COLO829 (cell line): ENCODE results near the gene SPSB1.
A peak's percentile ranks its signal among the peaks of the same experiment; 100 is the strongest.
"Not testable (repeated sequence)": the region's sequence is repeated elsewhere in the genome, so short reads cannot be mapped to it uniquely, and the experiment has no call there.

Experiments used
- DNase-seq: peaks from one replicate; pipeline ENCODE4 v3.0.0; 2012; ENCODE audit warnings: low spot score

The SPSB1 gene

DNA sequence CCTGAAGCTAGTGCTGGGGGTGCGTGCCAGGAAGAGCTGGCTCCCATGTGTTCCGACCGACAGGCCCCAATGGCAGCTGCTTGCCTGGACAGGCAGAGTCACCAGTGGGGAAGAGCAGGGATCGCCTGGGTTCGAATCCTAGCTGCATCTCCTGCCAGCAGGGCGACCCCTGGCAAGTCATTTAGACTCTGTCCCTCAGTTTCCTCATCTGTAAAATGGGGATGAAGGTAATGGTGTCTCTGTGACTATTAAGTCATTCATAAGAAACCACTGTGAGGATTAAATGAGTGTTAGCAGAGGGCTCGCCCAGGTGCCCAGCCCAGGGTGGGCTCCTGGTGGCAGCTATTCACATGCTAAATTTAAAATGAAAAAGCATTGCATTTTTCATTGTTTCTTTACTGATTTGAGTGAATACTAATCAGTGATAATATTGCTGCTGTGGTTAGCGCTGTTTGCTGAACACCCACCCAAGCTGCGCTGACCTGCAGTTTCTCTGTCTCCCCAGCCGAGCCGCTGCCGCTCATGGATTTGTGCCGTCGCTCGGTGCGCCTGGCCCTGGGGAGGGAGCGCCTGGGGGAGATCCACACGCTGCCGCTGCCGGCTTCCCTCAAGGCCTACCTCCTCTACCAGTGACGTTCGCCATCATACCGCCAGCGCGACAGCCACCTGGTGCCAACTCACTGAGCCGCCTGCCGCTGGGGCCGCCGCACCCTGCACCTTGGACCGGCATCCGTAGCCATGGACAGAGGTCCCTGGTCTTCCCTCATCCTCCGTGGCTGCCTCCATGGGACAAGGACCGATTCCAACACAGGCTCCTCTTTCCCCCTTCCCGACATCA is 74.5 kb downstream of the SPSB1 start:
- DNase-seq, result no peak

DNA sequence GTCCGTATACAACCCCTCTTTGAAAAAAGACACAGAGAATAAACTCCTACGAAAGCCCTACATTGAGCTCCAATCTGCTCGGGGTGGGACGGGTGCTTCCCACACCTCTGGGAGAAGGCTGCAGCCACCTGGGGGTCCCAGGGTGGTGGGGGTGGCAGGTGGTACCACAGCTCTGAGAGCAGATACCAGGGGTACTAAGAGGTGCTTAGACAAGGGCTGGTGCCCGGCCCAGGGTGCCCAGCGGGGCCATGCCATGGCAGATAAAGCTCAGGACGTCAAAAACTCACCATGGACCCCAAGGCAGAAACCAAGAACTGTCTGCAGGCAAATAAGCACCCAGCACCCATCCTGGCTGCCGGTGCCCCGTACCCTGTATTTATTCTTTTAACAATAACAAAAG is 75.1 kb downstream of the SPSB1 start:
- no peak for DNase-seq

DNA sequence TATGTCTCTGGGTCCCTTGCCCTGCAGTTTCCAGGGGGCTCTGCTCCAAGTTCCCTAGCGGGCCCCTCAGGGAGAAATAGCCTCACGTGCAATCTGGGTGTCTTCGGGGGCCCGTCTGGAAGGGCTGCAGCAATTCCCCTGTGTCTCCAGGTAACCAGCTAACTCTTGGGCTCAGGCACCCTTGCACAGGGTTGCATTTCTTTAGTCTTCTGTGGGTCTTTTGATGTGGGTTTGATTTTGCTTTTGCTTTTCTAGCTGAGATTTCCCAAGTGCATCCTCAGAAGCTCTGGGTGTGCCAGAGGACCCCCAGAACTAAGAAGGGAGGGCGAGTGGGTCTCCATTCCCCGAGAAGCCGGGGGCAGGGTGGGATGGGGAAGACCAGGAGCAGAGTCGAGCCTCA is 75.7 kb downstream of the SPSB1 start:
- no peak for DNase-seq

DNA sequence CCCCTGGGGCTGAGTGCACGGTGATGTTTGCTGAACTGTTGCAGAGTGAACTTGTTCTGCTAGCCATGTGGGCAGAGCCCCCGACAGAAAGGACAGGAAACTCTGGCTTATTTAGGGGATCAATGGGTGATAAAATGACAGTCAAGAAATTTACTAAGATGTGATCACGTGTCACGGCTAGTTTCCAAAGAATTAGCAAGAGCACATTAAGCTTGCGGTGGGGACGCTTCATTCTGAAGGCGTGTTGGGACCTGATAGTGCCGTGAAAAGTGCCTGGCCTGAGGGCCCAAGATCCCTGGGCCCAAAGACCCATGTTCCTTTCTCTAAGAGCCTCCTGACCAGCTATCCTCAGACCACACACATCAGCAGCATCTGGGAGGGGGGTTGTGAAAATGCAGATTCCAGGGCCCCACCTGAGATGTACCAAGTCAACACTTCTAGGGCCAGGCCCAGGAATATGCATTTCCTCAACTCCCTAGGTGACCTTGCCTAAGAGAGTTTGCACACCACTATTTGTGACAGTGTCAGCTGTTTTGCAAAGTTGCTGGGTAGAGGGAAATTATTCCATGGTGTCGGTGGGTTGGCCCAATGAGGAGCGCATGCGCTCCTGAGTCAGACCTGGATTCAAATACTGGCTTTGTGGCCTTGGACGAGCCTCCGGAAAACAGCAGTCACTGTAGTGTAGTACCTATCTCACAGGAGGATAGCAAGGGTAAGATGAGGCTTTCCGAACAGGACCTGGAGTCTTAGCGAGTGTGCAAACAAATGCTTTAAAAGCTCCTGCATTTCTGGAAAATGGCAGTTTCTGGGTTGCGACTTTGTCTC is 77.5 kb downstream of the SPSB1 start:
- no peak for DNase-seq

DNA sequence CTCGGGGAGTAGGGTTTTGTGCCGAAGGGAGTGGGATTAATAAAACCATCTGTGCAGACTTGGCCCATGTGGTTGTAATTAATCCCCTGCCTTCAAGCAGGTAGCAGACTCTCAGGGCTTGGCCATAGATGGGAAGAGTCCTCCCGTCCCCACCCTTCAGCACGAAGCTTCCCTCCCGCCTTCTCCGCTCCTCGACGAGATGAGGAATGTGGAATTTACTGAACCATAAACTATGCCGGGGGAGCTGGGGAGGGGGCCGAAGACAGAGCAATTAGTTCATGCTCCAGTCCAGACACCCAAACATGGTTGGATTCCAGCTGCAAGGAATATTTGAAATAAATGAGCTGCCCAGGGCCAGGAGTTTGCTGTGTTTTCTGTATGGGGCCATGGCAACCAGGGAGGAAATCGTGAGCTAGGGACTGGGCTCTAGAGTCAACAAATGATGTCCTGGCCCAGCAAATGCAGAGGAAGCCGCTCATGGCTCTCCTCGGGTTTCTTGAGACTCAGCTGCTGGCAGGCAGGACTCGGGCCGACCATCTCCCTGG is 78.8 kb downstream of the SPSB1 start:
- DNase-seq, result no peak

DNA sequence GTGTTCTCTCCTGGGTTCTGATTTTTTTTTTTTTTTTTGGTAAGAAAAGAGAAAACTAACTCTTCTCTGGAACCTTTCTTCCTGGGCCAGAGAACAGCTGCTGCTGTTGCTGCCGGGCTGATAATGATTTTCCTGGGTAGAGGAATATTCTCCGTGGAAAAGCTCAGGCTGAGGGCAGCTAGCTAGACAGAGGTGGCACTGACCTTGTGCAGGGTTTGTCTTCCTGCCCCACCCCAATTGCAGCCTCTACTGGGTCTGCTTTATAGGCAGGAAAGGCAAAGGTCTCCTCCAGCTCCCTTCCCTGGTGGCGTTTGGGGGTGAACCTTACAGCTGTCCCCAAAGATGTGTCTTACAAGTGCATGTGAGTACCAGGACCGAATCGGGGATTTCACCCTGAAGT is 79.3 kb downstream of the SPSB1 start:
- no peak for DNase-seq

DNA sequence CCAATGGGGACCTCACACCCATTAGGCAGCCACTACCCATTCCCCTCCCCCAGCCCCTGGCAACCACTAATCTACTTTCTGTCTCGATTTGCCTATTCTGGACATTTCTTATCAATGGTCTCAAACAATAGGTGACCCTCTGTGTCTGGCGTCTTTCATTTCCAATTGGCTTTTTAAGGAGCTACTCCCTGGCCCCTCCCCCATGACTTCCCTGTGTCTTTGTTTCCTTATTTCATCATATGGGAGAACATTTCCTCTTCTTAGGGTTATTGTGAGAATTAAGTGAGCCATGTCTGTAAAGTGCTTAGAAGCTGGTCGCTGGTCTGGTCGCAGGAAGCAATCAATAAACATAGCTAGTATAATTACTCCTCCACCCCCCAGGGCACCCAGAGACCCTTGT is 80.9 kb downstream of the SPSB1 start:
- DNase-seq, result no peak

DNA sequence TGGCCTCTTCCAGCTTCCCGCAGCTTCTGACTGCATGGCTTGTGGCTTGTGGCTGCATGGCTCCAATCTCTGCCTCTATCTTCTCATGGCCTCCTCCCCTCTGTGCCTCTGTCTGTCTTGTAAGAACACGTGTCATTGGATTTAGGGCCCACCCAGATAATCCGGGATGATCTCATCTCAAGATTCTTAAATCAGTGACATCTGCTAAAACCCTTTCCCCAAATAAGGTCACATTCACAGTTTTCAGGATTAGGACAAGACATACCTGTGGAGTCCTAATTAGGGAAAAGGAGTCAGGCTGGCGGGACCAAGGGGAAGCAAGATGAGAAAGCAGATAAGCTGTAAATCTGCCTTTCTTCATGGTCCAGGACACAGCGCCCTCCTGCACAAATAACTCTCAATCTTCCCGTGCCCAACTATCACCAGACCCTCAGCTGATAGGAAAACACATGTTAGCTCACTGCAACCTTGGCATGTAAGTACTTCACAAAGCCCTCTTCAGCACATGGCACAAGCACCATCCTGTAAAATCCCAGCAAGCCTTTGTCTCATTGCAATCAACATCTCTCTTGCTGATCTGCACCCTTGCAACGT is 82.2 kb downstream of the SPSB1 start:
- DNase-seq, result no peak

DNA sequence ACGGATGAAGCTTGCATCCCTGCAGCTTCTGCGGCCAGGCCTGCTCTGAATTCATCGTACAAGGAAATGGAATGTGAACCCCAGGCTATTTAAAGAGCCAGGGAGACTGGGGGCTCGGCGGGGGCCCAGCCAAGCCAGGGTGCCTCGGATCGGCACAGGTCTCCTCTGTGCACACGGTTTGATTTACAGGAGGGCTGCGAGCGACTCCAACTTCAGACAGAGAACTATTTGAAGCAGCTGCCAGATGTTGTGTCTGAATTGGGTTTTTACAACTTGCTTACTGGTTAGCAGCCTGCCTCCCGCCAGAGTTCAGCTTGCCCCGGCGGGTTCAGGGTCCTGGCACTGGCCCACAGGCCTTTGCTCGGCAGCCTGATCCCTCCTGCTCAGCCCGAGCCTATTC is 83.2 kb downstream of the SPSB1 start:
- DNase-seq, result no peak

DNA sequence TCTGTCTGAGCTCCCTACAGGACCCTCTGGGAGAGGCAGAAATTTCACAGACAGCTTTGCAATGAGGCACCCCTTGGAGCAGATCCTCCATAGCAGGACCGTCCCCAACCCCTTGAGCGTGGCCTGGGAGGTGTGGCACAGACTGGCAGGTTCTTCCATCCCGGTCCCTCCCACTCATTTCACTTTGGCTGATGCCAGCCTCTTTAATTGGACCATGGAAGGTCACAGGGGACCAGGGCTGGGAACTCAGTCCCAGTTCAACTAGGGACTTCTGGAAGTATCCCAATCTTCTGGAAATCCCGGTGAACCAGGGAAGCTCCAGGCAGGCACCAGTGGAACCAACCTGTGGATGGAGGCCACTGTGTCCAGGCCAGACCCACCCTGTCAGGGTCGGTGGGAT is 83.7 kb downstream of the SPSB1 start:
- DNase-seq, result no peak

DNA sequence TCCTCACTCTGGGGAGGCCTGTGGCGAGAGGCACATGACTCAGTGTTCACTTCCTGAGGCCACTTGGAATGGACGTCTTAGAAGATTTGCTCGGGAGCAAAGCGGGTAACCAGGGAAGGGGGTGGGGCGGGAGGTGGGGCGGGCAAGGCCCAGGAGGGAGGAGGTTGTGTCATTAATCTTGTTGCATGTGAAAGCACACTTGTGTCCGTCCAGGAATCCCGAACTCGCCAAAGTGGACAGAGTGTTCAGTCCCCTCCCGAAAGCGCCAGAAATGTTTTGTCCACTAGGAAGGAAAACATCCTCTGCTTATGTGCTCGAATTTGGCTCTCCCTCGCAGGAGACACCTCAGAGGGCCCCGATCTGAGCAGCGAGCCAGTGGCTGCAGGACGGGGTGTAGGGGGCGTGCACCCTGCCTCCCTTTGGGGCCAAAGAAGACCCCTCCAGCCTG is 84.2 kb downstream of the SPSB1 start:
- no peak for DNase-seq

DNA sequence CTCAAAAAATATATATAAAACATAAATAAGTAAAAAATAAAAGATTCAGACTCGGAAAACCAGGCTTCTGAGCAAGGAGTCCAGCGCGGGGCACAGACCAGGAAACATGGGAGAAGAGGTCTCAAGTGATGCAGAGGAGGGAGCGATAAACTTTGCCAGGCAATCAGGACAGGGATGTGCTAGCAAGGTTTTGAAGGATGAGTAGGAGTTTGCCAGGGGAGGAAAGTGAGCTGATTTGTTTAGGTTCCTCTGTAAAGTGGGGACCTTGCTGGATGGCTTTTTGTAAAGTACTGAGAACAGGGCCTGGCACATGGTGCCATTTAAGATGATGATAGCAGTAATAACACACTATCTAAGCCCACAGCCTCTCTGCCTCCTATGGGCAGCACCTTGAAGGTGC is 86.1 kb downstream of the SPSB1 start:
- DNase-seq, result no peak

DNA sequence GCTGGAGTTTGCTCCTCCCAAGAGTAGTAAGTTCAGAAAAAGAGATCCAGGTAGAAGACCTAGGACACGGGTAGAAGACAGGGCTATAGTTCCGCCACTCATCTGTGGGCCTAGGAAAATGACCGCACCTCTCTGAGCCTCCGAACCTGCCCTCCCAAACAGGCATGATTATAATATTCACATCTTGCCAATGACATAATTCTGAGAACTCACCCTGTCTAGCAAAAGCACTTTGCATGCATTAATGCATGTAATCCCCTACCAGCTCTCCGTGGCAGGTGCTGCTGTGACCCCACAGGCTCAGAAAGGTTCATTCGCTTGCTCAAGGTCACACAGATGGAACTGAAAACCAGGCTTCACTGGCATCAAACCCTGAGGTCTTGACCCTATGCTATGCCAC is 88.0 kb downstream of the SPSB1 start:
- DNase-seq, result no peak

DNA sequence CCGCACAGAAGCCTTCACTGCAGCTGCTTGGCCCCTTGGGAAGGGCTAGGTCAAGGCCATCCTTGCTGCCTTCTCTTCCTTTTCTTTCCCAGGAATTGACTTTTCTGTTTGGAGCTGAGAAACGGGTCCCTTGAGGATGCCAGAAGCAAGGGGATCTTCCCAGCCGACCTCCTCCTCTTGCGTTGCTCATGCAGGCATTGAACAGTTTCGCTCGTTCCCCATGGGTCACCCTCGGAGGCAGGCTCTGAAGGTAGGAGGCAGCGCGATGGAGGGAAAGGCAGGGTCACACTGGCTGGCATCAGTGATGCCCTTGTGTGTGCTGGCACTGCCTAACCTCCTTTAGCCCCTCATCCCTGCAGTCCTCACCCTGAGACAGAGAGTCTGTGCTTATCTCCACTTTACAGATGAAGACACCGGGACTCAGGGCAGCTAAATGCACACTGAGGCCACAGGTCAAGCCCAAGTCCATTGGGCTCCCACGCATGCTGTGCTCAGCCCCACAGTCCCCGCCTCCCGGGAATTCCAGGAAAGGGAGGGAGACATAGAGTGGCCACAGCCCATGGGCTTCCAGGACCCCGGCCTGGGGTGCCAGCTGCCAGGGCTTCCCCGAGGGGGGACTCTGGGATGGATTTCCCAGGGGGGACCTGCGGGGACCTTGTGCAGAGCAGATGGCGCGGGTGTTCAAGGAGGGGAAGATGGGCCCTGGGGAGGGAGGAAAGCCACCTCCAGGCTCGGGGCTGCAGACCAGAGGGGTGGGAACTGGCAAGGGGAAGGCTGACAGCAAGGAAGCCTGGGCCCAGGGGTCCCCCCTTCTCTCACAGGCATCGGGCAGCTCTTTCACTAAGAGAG is 90.2 kb downstream of the SPSB1 start:
- DNase-seq, result no peak

DNA sequence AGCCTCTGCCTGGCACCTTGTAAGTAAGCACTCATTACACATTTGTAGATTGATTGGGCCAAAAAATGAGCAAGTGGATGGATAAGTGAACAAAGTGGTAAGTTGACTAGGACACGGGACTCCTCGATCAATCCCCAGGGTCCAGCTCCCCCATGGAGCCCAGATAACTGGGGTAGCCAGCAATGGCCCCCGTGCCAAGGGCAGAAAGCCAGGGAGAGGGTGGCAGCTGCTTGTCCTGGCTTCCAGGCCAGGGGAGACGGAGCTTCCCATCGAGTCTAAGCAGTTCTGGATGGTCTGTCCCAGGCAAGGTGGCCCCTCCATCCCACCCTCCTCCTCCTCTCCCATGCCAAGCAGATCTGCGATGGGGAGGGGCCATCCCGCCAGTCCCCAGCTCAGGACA is 91.4 kb downstream of the SPSB1 start:
- no peak for DNase-seq

DNA sequence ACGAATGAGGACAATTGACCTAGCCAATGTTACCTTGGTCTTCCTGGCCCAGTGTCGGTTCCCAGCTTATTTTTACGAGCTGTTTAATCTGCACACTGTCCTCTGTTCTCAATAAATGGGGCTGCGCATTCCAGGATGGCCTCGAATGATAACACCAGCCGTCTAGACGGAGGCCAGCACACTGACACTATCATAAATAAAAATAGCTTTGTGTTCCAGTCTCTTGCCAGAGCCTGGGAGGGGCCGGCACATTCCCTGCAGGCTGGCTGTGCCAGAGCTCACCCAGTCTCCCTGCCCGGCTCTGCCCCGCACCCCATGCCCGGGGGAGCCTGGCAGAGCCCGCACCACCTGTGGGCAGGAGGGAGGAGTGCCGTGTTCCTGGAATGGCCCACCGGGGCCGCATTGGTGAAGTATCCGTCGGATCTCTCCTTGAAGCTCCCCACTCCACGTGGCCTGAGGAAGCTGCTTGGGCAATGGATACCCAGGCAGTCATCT is 92.1 kb downstream of the SPSB1 start:
- DNase-seq, result peak; percentile 29

DNA sequence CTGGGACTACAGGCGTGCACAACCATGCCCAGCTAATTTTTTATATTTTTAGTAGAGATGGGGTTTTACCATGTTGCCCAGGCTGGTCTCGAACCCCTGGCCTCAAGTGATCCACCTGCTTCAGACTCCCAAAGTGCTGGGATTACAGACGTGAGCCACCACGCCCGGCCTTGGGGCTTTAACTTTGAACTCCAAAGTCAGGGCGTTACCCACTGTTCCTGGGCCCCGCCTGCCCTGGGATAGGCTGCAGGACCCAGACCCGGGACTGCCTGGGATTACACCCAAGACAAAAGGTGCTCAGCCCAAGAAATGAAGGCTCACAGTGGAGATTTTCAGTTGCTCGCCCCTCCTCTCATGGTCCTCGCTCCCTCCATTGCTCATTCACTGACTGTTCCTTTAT is 92.7 kb downstream of the SPSB1 start:
- DNase-seq, result not testable (repeated sequence)

DNA sequence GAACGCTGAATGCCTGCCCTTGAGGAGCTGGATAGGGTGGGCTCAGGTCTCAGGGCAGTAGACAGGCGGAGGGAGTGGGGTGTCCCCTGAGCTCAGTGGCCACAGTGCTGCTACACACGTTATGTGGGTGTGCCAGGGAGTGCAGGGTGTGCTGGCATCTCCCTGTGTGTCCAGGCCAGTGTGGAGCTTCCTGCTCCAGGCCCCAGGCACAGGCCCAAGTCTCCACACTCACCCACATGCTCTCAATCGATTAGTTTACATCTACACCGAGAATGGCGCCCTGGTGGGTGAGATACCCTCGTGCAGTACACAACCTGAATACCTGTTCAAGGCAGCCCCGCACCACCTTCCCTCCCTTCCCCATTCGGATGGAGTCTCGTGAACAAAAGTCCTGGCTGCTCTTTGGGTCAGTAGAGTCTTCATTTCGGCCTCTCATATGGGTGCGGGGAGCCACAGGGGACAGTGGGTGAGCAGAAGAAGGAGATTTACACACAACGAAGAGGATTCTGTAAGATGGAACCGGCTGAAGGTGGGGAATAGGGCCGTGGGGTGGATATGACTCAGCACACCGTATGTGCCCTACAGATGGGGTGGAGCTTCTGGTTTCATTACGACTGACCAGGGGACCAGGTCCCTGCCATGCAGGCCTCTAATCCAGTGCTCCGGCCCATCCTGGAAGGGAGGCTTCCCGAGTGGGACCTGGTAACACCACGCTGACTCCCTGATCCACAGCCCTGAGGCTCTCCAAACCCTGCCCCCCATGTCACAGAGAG is 93.3 kb downstream of the SPSB1 start:
- no peak for DNase-seq

DNA sequence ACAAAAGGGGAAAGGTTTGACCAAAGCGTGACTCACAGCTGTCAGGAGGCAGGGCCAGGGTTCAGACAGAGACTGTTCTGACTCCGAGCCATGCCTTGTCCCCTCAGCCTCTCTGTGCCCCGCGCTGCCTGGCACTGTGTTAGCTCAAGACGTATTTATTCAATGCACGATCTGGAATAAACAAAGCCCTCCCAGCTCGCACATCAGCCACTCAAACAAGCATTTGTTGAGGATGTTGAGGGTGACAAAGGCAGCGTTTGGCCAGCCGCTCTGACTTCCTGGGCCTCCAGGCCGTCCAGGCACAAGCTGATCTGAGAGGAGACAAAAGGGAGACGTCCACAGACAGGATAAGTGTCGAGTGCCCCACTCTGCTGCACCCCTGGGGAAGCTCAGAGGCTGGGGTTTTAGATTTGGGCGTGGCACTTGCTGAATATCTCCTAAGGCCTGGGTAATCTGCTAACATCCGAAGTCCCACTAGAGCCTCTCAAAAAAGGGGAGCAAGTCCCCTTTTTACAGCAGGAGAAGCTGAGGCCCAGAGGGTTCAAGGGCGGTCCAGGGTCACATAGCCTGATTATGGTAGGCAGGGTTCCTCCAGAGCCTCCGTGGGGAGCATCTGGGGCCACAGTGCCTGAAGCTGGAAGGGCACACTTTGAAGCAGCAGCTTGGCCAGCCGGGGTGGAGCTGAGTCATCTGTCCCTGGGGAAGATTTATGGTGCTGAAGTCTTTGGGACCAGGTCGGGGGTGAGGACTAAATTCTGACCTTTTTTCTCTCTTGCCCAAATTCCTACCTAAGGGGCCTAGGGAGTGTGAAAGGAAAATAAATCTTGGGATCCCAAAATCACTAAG is 95.9 kb downstream of the SPSB1 start:
- peak; percentile 35 for DNase-seq

DNA sequence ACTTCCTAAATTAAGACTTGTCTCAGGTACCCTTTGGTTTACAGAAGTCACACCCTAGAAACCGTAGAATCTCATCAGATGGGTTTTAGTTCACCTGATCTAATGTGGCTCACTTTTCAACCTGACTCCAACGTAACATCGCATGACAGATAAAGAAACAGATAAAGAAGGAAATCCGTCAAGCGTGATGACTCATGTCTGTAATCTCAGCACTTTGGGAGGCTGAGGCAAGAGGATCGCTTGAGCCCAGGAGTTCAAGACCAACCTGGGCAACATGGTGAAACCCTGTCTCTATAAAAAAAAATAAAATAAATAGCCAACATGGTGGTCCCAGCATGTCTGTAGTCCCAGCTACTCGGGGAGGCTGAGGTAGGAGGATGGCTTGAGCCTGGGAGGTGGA is 97.3 kb downstream of the SPSB1 start:
- DNase-seq, result no peak
